H9 (cell line): Measurements from ENCODE around the gene ATP8A2. TPM values are rescaled to one million over a fixed set of nuclear protein-coding genes. Genes with fewer than 3 reads are reported as not detected.
A peak's percentile ranks its signal among the peaks of the same experiment; 100 is the strongest.

Experiments used
- DNase-seq: peaks from one replicate; pipeline ENCODE4 v3.0.0-alpha.2; 2017
- H2AFZ ChIP-seq: one replicate; pipeline ENCODE4 v1.6.1; 2013; ENCODE audit warnings: mild to moderate bottlenecking, low read length, control low read depth, moderate library complexity
- H2AK5ac ChIP-seq: 2 replicates; pipeline ENCODE4 v1.6.1; 2013; ENCODE audit warnings: low read length, control low read depth, mixed read lengths; ENCODE audit not compliant: insufficient read length
- H2BK120ac ChIP-seq: one replicate; pipeline ENCODE4 v1.6.1; 2013; ENCODE audit warnings: low read depth, mild to moderate bottlenecking, low read length, control low read depth, inconsistent platforms; ENCODE audit not compliant: poor library complexity, severe bottlenecking
- H2BK12ac ChIP-seq: 2 replicates; pipeline ENCODE4 v1.6.1; 2013; ENCODE audit warnings: low read length, control low read depth, mixed read lengths, low read depth; ENCODE audit not compliant: insufficient read length
- H2BK15ac ChIP-seq: 2 replicates; pipeline ENCODE4 v1.6.1; 2013; ENCODE audit warnings: low read depth, low read length, control low read depth
- H2BK20ac ChIP-seq: one replicate; pipeline ENCODE4 v1.6.1; 2013; ENCODE audit warnings: low read depth, mild to moderate bottlenecking, low read length, control low read depth, inconsistent platforms; ENCODE audit not compliant: poor library complexity, severe bottlenecking
- H2BK5ac ChIP-seq: 2 replicates; pipeline ENCODE4 v1.6.1; 2013; ENCODE audit warnings: low read length, control low read depth, mixed read lengths; ENCODE audit not compliant: insufficient read length
- H3K14ac ChIP-seq: 2 replicates; pipeline ENCODE4 v1.6.1; 2013; ENCODE audit warnings: low read length, control low read depth; ENCODE audit not compliant: insufficient read depth
- H3K18ac ChIP-seq: 2 replicates; pipeline ENCODE4 v1.6.1; 2013; ENCODE audit warnings: low read depth, mild to moderate bottlenecking, mixed read lengths, low read length, control low read depth; ENCODE audit not compliant: insufficient read length
- H3K23ac ChIP-seq: 2 replicates; pipeline ENCODE4 v1.6.1; 2013; ENCODE audit warnings: low read length, control low read depth, mixed read lengths, low read depth; ENCODE audit not compliant: insufficient read length
- H3K23me2 ChIP-seq: 2 replicates; pipeline ENCODE4 v1.6.1; 2013; ENCODE audit warnings: low read depth, mild to moderate bottlenecking, mixed read lengths, low read length, control low read depth; ENCODE audit not compliant: insufficient read length, poor library complexity, severe bottlenecking
- H3K27ac ChIP-seq: 2 replicates; pipeline ENCODE4 v1.5.1; 2013; ENCODE audit warnings: low read length, control low read depth, mixed read lengths, low read depth; ENCODE audit not compliant: insufficient read length
- H3K27me3 ChIP-seq: 2 replicates; pipeline ENCODE4 v1.6.1; 2013; ENCODE audit warnings: low read length, control low read depth, inconsistent platforms; ENCODE audit not compliant: insufficient read depth
- H3K4ac ChIP-seq: 2 replicates; pipeline ENCODE4 v1.6.1; 2013; ENCODE audit warnings: low read depth, mild to moderate bottlenecking, control low read depth, inconsistent platforms, low read length, moderate library complexity
- H3K4me1 ChIP-seq: 2 replicates; pipeline ENCODE4 v1.6.1; 2013; ENCODE audit warnings: low read length, control low read depth, inconsistent platforms; ENCODE audit not compliant: insufficient read depth
- H3K4me2 ChIP-seq: 2 replicates; pipeline ENCODE4 v1.6.1; 2013; ENCODE audit warnings: low read length, control low read depth, mixed read lengths; ENCODE audit not compliant: insufficient read length, insufficient read depth
- H3K56ac ChIP-seq: 2 replicates; pipeline ENCODE4 v1.6.1; 2013; ENCODE audit warnings: low read depth, mild to moderate bottlenecking, mixed read lengths, low read length, control low read depth; ENCODE audit not compliant: insufficient read length
- H3K79me1 ChIP-seq: 2 replicates; pipeline ENCODE4 v1.6.1; 2013; ENCODE audit warnings: low read depth, mild to moderate bottlenecking, moderate library complexity, low read length, control low read depth, inconsistent platforms; ENCODE audit not compliant: insufficient read depth, poor library complexity, severe bottlenecking
- H3K79me2 ChIP-seq: 2 replicates; pipeline ENCODE4 v1.6.1; 2013; ENCODE audit warnings: low read length, control low read depth, inconsistent platforms; ENCODE audit not compliant: insufficient read depth
- H3K9ac ChIP-seq: 2 replicates; pipeline ENCODE4 v1.6.1; 2013; ENCODE audit warnings: low read length, control low read depth, mixed read lengths; ENCODE audit not compliant: insufficient read length; ENCODE audit errors: extremely low read depth
- H3K9me3 ChIP-seq: one replicate; pipeline ENCODE4 v1.6.1; 2013; ENCODE audit warnings: low read depth, low read length, inconsistent platforms; ENCODE audit not compliant: control insufficient read depth
- H3T11ph ChIP-seq: one replicate; pipeline ENCODE4 v1.6.1; 2013; ENCODE audit warnings: mild to moderate bottlenecking, low read length, control low read depth, inconsistent platforms
- H4K20me1 ChIP-seq: one replicate; pipeline ENCODE4 v1.6.1; 2013; ENCODE audit not compliant: control insufficient read depth, insufficient read length, insufficient read depth
- H4K5ac ChIP-seq: 2 replicates; pipeline ENCODE4 v1.6.1; 2013; ENCODE audit warnings: low read depth, mild to moderate bottlenecking, mixed read lengths, low read length, control low read depth; ENCODE audit not compliant: insufficient read length
- H4K8ac ChIP-seq: replicated peaks from 2 replicates; pipeline ENCODE4 v1.6.1; 2013; ENCODE audit warnings: low read length, control low read depth, mixed read lengths, low read depth; ENCODE audit not compliant: insufficient read length
- H4K91ac ChIP-seq: 2 replicates; pipeline ENCODE4 v1.6.1; 2013; ENCODE audit warnings: low read depth, mild to moderate bottlenecking, moderate library complexity, mixed read lengths, low read length, control low read depth; ENCODE audit not compliant: insufficient read length
- H3K27ac Mint-ChIP-seq, 3 experiments: 2 replicates in 2 of 3; 3 replicates in 1 of 3; pipeline ENCODE4 v1.8.0; 2020 to 2021; ENCODE audit warnings: mixed read lengths in 3 of 3, mild to moderate bottlenecking in 1 of 3, moderate library complexity in 1 of 3
- H3K27me3 Mint-ChIP-seq: 2 replicates; pipeline ENCODE4 v1.8.0; 2021; ENCODE audit warnings: low read depth, mild to moderate bottlenecking, moderate library complexity, mixed read lengths
- H3K36me3 Mint-ChIP-seq, 3 experiments: 2 replicates in 2 of 3; 3 replicates in 1 of 3; pipeline ENCODE4 v1.8.0; 2020 to 2021; ENCODE audit warnings: low read depth in 3 of 3, mixed read lengths in 3 of 3; ENCODE audit not compliant: insufficient read depth in 1 of 3
- H3K4me1 Mint-ChIP-seq, 2 experiments: 2 replicates each; pipeline ENCODE4 v1.8.0; 2020; ENCODE audit warnings: mixed read lengths in 2 of 2
- H3K4me3 Mint-ChIP-seq, 2 experiments: 2 replicates in 1 of 2; 3 replicates in 1 of 2; pipeline ENCODE4 v1.8.0; 2020 to 2021; ENCODE audit warnings: mild to moderate bottlenecking in 2 of 2, mixed read lengths in 2 of 2, moderate library complexity in 1 of 2
- H3K9me3 Mint-ChIP-seq, 2 experiments: 2 replicates in 1 of 2; 3 replicates in 1 of 2; pipeline ENCODE4 v1.8.0; 2020; ENCODE audit warnings: mild to moderate bottlenecking in 2 of 2, mixed read lengths in 2 of 2, moderate library complexity in 1 of 2
- WGBS: extraction: QIAGEN DNeasy Blood & Tissue Kit; methylation state at CpG from one replicate; pipeline ENCODE4 v1.1.7; 2013; ENCODE audit warnings: missing lambda C conversion rate, low lambda C conversion rate, mixed read lengths; ENCODE audit not compliant: insufficient read length; ENCODE audit errors: extremely low coverage; 5-methylcytosine and 5-hydroxymethylcytosine counted together
- total RNA-seq: library from RNA; stranded (reverse); gene quantifications from 2 replicates; pipeline ENCODE4 v1.2.1, GENCODE V29; 2021
- TF ChIP-seq, protein P1 (sequence below): fragments of 200-600 bp; sonication (generic); conservative IDR thresholded peaks from 3 replicates; pipeline ENCODE4 v1.8.0; 2021; ENCODE audit warnings: antibody characterized with exemption, mild to moderate bottlenecking

Gene ATP8A2
- total RNA-seq, 1 experiment from 2014 or later: 18.2 TPM

DNA sequence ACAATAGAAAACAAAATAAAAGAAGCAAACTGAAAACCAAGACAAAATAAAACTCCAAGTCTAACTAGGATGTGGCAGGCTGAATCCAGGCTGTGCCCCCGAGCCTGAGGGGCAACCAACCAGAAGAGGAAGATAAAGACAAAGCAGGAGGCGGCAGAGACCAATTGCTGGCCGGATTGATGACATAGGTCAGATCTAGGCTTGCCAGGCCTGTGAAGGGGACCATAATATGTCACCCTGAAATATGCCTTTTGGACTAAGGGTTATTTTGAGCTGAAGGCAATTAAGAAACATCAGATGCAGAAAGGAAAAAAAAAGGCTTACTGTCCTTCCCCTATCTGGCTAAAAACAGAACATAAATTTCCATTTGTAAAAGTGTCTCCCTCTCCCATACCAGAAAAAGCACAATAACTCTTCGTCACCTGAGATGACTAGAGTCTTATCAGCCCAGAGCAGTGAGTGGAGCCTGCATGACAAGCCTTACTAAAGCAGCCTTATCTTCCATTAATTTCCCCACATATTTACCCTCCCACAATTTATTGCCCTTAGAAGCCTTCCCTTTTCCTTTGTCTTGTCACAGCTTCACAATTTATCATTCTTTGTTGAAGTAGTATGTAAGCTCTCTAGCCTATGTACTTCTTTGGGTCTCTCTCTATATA is 22.8 kb downstream of the ATP8A2 start:
- Histone ChIP-seq H3K4me2 (no peak overlapping the region), H3K9me3 (no peaks in the 10 kb centered on the region), H4K8ac (no peak overlapping the region), H3K14ac (no peak overlapping the region), H4K20me1 (no peaks in the 10 kb centered on the region), H3K27ac (no peak overlapping the region), H3K23me2 (no peaks in the 10 kb centered on the region), H3K4me1 (no peaks in the 10 kb centered on the region), H3K23ac (no peak overlapping the region), H2BK12ac (no peak overlapping the region), H3T11ph (no peak overlapping the region), H2BK20ac (no peak overlapping the region), H2BK5ac (no peak overlapping the region), H3K4ac (no peak overlapping the region), H4K91ac (no peak overlapping the region), H3K79me2 (no peaks in the 10 kb centered on the region), H3K56ac (no peak overlapping the region), H2BK120ac (no peak overlapping the region), H2AK5ac (no peak overlapping the region), H3K9ac (no peak overlapping the region), H3K79me1 (no peaks in the 10 kb centered on the region), H3K27me3 (no peaks in the 10 kb centered on the region), H2AFZ (no peak overlapping the region), H2BK15ac (no peak overlapping the region), H4K5ac (no peak overlapping the region), H3K18ac (no peak overlapping the region)
- 0 out of 7 replicates have a peak overlapping the region, but pooled peaks of 1 of the 3 experiments have one; percentile 3 for H3K27ac Mint-ChIP-seq
- no peak for DNase-seq
- peaks cover 0 to 2% (median 0%) of the 10 kb centered on the region in 3 experiments; a peak in 4 of 7 replicates for H3K36me3 Mint-ChIP-seq
- no CpG with 5 or more reads among the region's 4 CpGs for WGBS
- TF ChIP-seq, protein P1, sequence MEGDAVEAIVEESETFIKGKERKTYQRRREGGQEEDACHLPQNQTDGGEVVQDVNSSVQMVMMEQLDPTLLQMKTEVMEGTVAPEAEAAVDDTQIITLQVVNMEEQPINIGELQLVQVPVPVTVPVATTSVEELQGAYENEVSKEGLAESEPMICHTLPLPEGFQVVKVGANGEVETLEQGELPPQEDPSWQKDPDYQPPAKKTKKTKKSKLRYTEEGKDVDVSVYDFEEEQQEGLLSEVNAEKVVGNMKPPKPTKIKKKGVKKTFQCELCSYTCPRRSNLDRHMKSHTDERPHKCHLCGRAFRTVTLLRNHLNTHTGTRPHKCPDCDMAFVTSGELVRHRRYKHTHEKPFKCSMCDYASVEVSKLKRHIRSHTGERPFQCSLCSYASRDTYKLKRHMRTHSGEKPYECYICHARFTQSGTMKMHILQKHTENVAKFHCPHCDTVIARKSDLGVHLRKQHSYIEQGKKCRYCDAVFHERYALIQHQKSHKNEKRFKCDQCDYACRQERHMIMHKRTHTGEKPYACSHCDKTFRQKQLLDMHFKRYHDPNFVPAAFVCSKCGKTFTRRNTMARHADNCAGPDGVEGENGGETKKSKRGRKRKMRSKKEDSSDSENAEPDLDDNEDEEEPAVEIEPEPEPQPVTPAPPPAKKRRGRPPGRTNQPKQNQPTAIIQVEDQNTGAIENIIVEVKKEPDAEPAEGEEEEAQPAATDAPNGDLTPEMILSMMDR: no peak
- peaks cover 25 to 43% of the 10 kb centered on the region in 2 experiments for H3K4me1 Mint-ChIP-seq
- H3K9me3 Mint-ChIP-seq: peaks cover 2 to 5% of the 10 kb centered on the region in 2 experiments; a peak in 3 of 5 replicates
- peaks cover 10% of the 10 kb centered on the region for H3K27me3 Mint-ChIP-seq
- no peak overlapping the region for H3K4me3 Mint-ChIP-seq
